Measurements from ENCODE around the gene FBN3.

The FBN3 gene

DNA sequence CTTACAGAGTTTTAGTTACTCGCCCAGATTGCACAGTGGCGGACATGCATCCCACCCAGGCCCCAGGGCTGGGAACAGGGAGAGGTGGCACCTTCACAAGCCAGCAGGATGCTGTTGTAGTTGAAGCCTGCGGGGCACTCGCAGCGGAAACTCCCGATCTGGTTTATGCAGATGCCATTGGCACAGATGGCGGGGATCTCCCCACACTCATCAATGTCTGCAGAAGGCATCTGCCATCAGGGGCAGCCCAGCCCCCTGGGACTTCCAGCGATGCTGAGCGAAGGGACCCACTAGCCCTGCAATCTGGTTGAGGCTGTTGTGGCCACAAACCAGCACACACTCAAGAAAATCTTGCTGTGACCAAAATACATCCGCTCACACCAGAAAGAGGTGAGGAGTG is 52.2 kb downstream of the FBN3 start:
- TF ChIP-seq ZNF274 (IDR thresholded peaks at IDR 0.05; ENCODE audit: low read depth, low read length) (no peak), YY1 (IDR thresholded peaks at IDR 0.05; ENCODE audit: insufficient read depth, insufficient read length) (no peak), SUZ12 (IDR thresholded peaks at IDR 0.05; ENCODE audit: extremely low read depth, insufficient read depth, insufficient read length) (no peak)
- no peak for DNase-seq (ENCODE audit: low read depth, low spot score)
- Histone ChIP-seq H3K9ac (ENCODE audit: insufficient read length, low read depth) (no peak overlapping the region), H3K9me3 (ENCODE audit: insufficient read depth, low read length) (peaks cover 28% of the 10 kb centered on the region), H3K4me3 (ENCODE audit: insufficient read length, low read depth) (no peak overlapping the region), H3K4me1 (ENCODE audit: insufficient read depth, insufficient read length) (peaks cover 2% of the 10 kb centered on the region), H3K27me3 (ENCODE audit: insufficient read depth, insufficient read length) (no peaks in the 10 kb centered on the region), H3K36me3 (ENCODE audit: insufficient read depth, insufficient read length, low read length) (peaks cover 69% of the 10 kb centered on the region)

GRCh38 chr19:8096071-8096470 is 53.3 kb downstream of the FBN3 start:
- H3K4me1 ChIP-seq (ENCODE audit: insufficient read depth, insufficient read length), result peaks cover 2% of the 10 kb centered on the region
- no peak overlapping the region for H3K9ac ChIP-seq (ENCODE audit: insufficient read length, low read depth)
- peaks cover 65% of the 10 kb centered on the region for H3K36me3 ChIP-seq (ENCODE audit: insufficient read depth, insufficient read length, low read length)
- no peak for DNase-seq (ENCODE audit: low read depth, low spot score)
- H3K9me3 ChIP-seq (ENCODE audit: insufficient read depth, low read length), result peaks cover 28% of the 10 kb centered on the region
- H3K4me3 ChIP-seq (ENCODE audit: insufficient read length, low read depth), result no peak overlapping the region
- no peaks in the 10 kb centered on the region for H3K27me3 ChIP-seq (ENCODE audit: insufficient read depth, insufficient read length)
- TF ChIP-seq YY1 (IDR thresholded peaks at IDR 0.05; ENCODE audit: insufficient read depth, insufficient read length) (no peak), SUZ12 (IDR thresholded peaks at IDR 0.05; ENCODE audit: extremely low read depth, insufficient read depth, insufficient read length) (no peak), ZNF274 (IDR thresholded peaks at IDR 0.05; ENCODE audit: low read depth, low read length) (no peak)

DNA sequence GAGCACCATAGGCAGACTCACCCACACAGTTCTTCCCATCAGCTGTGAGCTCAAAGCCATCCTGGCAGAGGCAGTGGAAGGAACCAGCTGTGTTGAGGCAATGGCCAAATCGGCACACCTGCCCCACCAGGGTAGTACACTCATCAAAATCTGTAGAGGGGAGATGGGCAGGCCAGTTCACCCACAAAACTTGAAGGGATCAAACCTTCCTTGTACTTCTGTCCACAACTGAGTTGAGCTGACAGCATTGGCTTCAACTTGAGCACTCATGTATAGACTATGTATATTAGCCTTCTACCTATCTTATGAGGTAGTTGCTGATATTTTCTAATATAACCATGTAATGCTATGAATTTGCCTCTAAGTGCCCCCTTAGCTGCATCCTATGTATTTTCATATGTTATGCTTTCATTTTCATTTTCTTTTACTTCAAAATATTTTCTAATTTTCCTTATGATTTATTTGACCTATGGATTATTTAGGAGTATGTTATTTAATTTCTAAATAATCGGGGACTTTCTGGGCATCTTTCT is 54.0 kb downstream of the FBN3 start:
- H3K36me3 ChIP-seq (ENCODE audit: insufficient read depth, insufficient read length, low read length), result peaks cover 65% of the 10 kb centered on the region
- no peak overlapping the region for H3K9ac ChIP-seq (ENCODE audit: insufficient read length, low read depth)
- TF ChIP-seq SUZ12 (IDR thresholded peaks at IDR 0.05; ENCODE audit: extremely low read depth, insufficient read depth, insufficient read length) (no peak), ZNF274 (IDR thresholded peaks at IDR 0.05; ENCODE audit: low read depth, low read length) (no peak), YY1 (IDR thresholded peaks at IDR 0.05; ENCODE audit: insufficient read depth, insufficient read length) (no peak)

GRCh38 chr19:8094336-8094735 is 55.1 kb downstream of the FBN3 start:
- DNase-seq (ENCODE audit: low read depth, low spot score), result no peak
- no peak overlapping the region for H3K4me3 ChIP-seq (ENCODE audit: insufficient read length, low read depth)
- H3K9me3 ChIP-seq (ENCODE audit: insufficient read depth, low read length), result peaks cover 28% of the 10 kb centered on the region
- no peaks in the 10 kb centered on the region for H3K27me3 ChIP-seq (ENCODE audit: insufficient read depth, insufficient read length)
- H3K9ac ChIP-seq (ENCODE audit: insufficient read length, low read depth), result no peak overlapping the region
- no peaks in the 10 kb centered on the region for H3K4me1 ChIP-seq (ENCODE audit: insufficient read depth, insufficient read length)
- H3K36me3 ChIP-seq (ENCODE audit: insufficient read depth, insufficient read length, low read length), result peaks cover 69% of the 10 kb centered on the region
- no peak for TF ChIP-seq YY1 (IDR thresholded peaks at IDR 0.05; ENCODE audit: insufficient read depth, insufficient read length)
- TF ChIP-seq ZNF274 (IDR thresholded peaks at IDR 0.05; ENCODE audit: low read depth, low read length), result no peak

More for the DNA sequence above, 54.0 kb downstream of the FBN3 start:
- H3K4me1 ChIP-seq (ENCODE audit: insufficient read depth, insufficient read length), result no peaks in the 10 kb centered on the region
- DNase-seq (ENCODE audit: low read depth, low spot score), result no peak
- H3K4me3 ChIP-seq (ENCODE audit: insufficient read length, low read depth), result no peak overlapping the region
- no peaks in the 10 kb centered on the region for H3K27me3 ChIP-seq (ENCODE audit: insufficient read depth, insufficient read length)
- peaks cover 28% of the 10 kb centered on the region for H3K9me3 ChIP-seq (ENCODE audit: insufficient read depth, low read length)

DNA sequence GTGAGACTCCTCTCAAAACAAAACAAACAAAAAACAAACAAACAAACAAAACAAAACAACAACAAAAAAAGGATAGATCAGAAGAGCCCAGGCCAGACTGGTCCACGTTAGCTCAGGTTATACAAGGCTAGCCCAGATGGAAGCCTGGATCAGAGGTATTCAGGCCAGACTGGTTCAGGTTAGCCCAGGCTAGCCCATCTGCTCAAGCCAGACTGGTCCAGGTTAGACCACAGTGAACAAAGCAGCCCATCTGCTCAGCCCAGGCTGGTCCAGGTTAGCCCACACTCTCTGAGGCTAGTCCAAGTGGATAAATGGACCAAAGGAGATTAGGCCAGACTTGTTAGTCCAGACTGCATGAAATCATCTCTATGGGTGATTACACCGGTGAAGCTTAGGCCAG is 55.7 kb downstream of the FBN3 start:
- no peaks in the 10 kb centered on the region for H3K27me3 ChIP-seq (ENCODE audit: insufficient read depth, insufficient read length)
- H3K4me3 ChIP-seq (ENCODE audit: insufficient read length, low read depth), result no peak overlapping the region
- no peak for DNase-seq (ENCODE audit: low read depth, low spot score)
- H3K9ac ChIP-seq (ENCODE audit: insufficient read length, low read depth), result no peak overlapping the region
- peaks cover 72% of the 10 kb centered on the region for H3K36me3 ChIP-seq (ENCODE audit: insufficient read depth, insufficient read length, low read length)
- TF ChIP-seq YY1 (IDR thresholded peaks at IDR 0.05; ENCODE audit: insufficient read depth, insufficient read length), result no peak
- TF ChIP-seq SUZ12 (IDR thresholded peaks at IDR 0.05; ENCODE audit: extremely low read depth, insufficient read depth, insufficient read length), result no peak
- TF ChIP-seq ZNF274 (IDR thresholded peaks at IDR 0.05; ENCODE audit: low read depth, low read length), result no peak
- H3K4me1 ChIP-seq (ENCODE audit: insufficient read depth, insufficient read length), result no peaks in the 10 kb centered on the region
- peaks cover 28% of the 10 kb centered on the region for H3K9me3 ChIP-seq (ENCODE audit: insufficient read depth, low read length)

DNA sequence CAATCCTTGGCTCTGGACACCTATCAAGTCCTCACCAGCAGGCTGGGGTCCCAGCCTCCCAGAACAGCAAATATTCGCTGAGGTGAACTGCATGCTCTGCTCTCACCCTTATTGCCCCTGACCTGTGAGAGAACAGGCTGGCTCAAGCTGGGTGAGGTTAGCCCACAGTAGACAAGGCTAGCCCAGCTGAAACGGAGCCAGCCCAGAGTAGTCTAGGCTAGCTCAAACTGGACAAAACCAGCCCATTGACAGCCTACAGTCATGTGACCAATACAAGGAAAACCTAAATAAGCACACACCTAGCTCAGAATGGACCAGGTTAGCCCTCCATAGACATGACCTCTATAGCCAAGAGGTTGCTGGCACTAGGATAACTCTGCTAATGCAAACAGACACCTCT is 58.4 kb downstream of the FBN3 start:
- no peaks in the 10 kb centered on the region for H3K27me3 ChIP-seq (ENCODE audit: insufficient read depth, insufficient read length)
- peaks cover 7% of the 10 kb centered on the region for H3K4me1 ChIP-seq (ENCODE audit: insufficient read depth, insufficient read length)
- no peak overlapping the region for H3K4me3 ChIP-seq (ENCODE audit: insufficient read length, low read depth)
- peaks cover 13% of the 10 kb centered on the region for H3K9me3 ChIP-seq (ENCODE audit: insufficient read depth, low read length)
- H3K36me3 ChIP-seq (ENCODE audit: insufficient read depth, insufficient read length, low read length), result peaks cover 68% of the 10 kb centered on the region
- TF ChIP-seq YY1 (IDR thresholded peaks at IDR 0.05; ENCODE audit: insufficient read depth, insufficient read length) (no peak), ZNF274 (IDR thresholded peaks at IDR 0.05; ENCODE audit: low read depth, low read length) (no peak), SUZ12 (IDR thresholded peaks at IDR 0.05; ENCODE audit: extremely low read depth, insufficient read depth, insufficient read length) (no peak)
- no peak overlapping the region for H3K9ac ChIP-seq (ENCODE audit: insufficient read length, low read depth)
- DNase-seq (ENCODE audit: low read depth, low spot score), result no peak

DNA sequence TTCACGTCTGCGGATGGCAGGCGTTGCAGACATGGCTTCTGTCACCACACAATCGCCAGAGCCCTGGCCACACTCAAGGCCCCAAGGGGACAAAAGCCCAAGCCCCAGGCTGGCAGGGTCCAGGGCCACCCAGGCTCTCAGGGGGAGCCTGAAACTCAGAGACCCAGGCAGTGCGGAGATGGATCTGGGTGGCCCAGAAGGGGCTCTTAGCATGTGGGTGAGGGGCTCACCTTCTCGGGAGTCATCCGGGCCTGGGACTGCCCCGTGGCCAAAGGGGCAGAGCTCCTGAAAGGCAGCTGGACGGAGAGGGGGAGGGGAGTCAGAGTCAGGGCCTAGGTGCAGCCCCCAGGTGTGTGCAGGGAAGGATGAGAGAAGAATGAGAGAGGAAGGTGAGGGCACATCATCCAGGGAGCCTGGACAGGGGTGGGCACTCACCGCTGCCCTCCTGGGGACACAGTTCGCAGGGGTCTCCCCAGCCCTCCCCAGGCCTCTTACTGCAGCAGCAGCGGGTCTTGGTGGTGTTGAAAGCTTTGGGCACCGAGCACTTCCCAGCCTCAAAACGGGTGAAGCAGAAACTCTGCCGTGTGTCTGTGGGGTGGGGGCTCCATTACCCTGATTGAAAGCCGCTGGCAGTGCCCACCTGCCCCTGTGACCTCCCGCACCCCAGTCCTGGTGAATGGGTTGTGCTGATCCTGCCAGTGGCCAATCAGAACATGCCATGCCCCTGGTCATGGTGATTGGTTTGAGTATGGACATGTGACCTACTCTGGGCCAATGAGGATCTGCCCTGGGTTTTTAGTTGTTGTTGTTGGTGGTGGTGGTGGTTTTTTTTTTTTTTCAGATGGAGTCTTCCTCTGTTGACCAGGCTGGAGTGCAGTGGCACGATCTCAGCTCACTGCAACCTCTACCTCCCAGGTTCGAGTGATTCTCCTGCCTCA is 59.5 kb downstream of the FBN3 start:
- H3K4me1 ChIP-seq (ENCODE audit: insufficient read depth, insufficient read length), result peaks cover 13% of the 10 kb centered on the region
- H3K27me3 ChIP-seq (ENCODE audit: insufficient read depth, insufficient read length), result no peaks in the 10 kb centered on the region
- no peak for DNase-seq (ENCODE audit: low read depth, low spot score)
- TF ChIP-seq YY1 (IDR thresholded peaks at IDR 0.05; ENCODE audit: insufficient read depth, insufficient read length), result no peak
- no peak for TF ChIP-seq ZNF274 (IDR thresholded peaks at IDR 0.05; ENCODE audit: low read depth, low read length)
- no peak for TF ChIP-seq SUZ12 (IDR thresholded peaks at IDR 0.05; ENCODE audit: extremely low read depth, insufficient read depth, insufficient read length)
- H3K9ac ChIP-seq (ENCODE audit: insufficient read length, low read depth), result no peak overlapping the region
- no peak overlapping the region for H3K4me3 ChIP-seq (ENCODE audit: insufficient read length, low read depth)
- peaks cover 3% of the 10 kb centered on the region for H3K9me3 ChIP-seq (ENCODE audit: insufficient read depth, low read length)
- H3K36me3 ChIP-seq (ENCODE audit: insufficient read depth, insufficient read length, low read length), result peaks cover 58% of the 10 kb centered on the region

Measured in NT2/D1 (cell line).